NB4 (cell line): ENCODE measurements around the gene PLEKHA5.
"Not testable (repeated sequence)": the region's sequence is repeated elsewhere in the genome, so short reads cannot be mapped to it uniquely, and the experiment has no call there.

Experiments used
- DNase-seq: peaks from one replicate; pipeline ENCODE4 v3.0.0; 2010; ENCODE audit warnings: low read depth
- H3K4me3 ChIP-seq: one replicate; pipeline ENCODE4 v1.5.1; 2011; ENCODE audit warnings: mild to moderate bottlenecking, low read depth, low read length, moderate library complexity
- CTCF ChIP-seq: IDR thresholded peaks from one replicate; pipeline ENCODE4 v1.5.1; 2012; ENCODE audit warnings: low read depth, low read length
- MYC ChIP-seq: IDR thresholded peaks from 2 replicates; pipeline ENCODE4 v1.6.1; 2011; ENCODE audit warnings: low read depth, low read length
- POLR2A ChIP-seq: IDR thresholded peaks from 2 replicates; pipeline ENCODE4 v1.6.1; 2011; ENCODE audit warnings: mild to moderate bottlenecking; ENCODE audit not compliant: insufficient read length; ENCODE audit errors: extremely low read depth
- TF ChIP-seq, protein P1 (sequence below): IDR thresholded peaks from 2 replicates; pipeline ENCODE4 v1.6.1; 2011; ENCODE audit warnings: low read depth, low read length

PLEKHA5 gene

GRCh38 chr12:19168644-19169043, 39.1 kb downstream of the PLEKHA5 start:
- no peak overlapping the region for H3K4me3 ChIP-seq
- no peak for DNase-seq
- TF ChIP-seq POLR2A (no peak), CTCF (no peak), MYC (no peak)
- TF ChIP-seq, protein P1, sequence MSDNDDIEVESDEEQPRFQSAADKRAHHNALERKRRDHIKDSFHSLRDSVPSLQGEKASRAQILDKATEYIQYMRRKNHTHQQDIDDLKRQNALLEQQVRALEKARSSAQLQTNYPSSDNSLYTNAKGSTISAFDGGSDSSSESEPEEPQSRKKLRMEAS: no peak

DNA sequence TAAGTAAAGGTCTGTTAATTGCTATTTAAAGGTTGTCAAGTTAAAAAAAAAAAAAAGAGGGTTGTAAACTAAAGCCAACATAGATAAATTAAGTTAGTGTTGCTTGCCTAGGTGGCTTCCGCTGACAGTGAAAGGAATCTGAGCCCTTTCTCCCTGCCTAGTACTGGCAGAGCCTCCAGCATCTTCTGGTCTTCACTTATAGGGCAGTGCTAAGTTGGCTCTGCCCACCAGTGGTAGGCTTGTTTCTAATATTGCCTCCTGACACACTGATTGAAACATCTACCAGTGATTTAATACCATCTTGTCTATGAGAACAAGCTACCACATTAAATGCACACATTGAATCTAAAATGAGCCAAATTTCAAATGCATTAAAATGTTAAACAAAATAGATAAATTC, 39.7 kb downstream of the PLEKHA5 start:
- TF ChIP-seq CTCF: no peak
- TF ChIP-seq MYC: no peak
- TF ChIP-seq, protein P1: no peak
- TF ChIP-seq POLR2A: no peak
- no peak for DNase-seq
- H3K4me3 ChIP-seq: no peak overlapping the region

- not testable (repeated sequence) for H3K4me3 ChIP-seq, DNase-seq
These were observed 40.8 kb downstream of the PLEKHA5 start for GRCh38 chr12:19170286-19170685.

DNA sequence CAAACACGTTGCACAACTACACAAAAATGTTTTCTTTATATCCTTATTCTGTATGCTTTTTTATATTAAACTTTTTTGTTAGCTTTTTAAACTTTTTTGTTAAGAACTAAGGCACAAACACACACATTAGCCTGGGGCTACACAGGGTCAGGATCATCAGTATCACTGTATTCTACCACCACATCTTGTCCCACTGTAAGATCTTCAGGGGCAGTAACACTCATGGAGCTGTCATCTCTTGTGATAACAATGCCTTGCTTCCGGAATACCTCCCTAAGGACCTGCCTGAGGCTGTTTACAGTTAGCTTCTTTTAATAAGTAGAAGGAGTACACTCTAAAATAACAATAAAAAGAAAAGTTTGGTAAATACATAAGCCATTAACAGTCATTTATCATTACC, 42.2 kb downstream of the PLEKHA5 start:
- TF ChIP-seq POLR2A (no peak), CTCF (no peak), MYC (no peak)
- TF ChIP-seq, protein P1: no peak
- no peak overlapping the region for H3K4me3 ChIP-seq
- no peak for DNase-seq

DNA sequence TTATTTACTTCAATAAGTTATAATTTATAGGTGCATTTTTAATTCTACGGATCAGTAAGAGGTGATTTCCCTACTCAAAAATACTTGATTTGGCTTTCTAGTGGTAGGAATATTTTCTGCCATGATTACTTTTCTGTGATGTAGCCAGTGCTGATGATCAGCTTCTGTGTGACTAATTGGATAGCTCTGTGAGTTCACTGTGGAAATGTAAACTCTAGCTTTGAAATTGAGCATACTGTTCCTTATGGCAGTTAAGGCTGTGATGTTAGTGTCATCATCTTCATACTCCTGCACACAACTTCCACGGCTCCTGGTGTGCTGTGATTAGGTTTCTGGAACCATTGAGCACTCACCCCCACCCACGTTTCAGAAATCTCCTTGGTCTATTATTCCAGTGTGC, 48.2 kb downstream of the PLEKHA5 start:
- TF ChIP-seq MYC: no peak
- no peak for TF ChIP-seq POLR2A
- no peak for TF ChIP-seq CTCF
- TF ChIP-seq, protein P1: no peak

GRCh38 chr12:19179986-19180385, 50.5 kb downstream of the PLEKHA5 start:
- TF ChIP-seq, protein P1: no peak
- no peak for TF ChIP-seq MYC
- no peak for TF ChIP-seq POLR2A
- no peak for TF ChIP-seq CTCF
- no peak overlapping the region for H3K4me3 ChIP-seq
- no peak for DNase-seq

More for the DNA sequence above, 48.2 kb downstream of the PLEKHA5 start:
- no peak overlapping the region for H3K4me3 ChIP-seq
- DNase-seq: no peak
